PC-3 (cell line): Measurements from ENCODE around the gene GLI3. TPM values are rescaled to one million over a fixed set of nuclear protein-coding genes. Genes with fewer than 3 reads are reported as not detected.

Experiments used
- ATAC-seq: fragments of 200-7000 bp; cut with Tn5 transposase; 2 replicates; pipeline ENCODE4 v1.9.1; 2020; ENCODE audit warnings: mild to moderate bottlenecking, moderate library complexity
- BruUV-seq: library from RNA; stranded (reverse); fragments of 400-500 nt; replicated peaks from 2 replicates; lab custom pipeline; 2021; lab: Mats Ljungman, UMichigan
- CTCF ChIA-PET: fragments of 300-600 bp; sonication (Branson Sonifier 250); formaldehyde crosslinking; loops from one replicate; lab custom pipeline; 2022; ENCODE audit warnings: antibody characterized with exemption; lab: Charles Lee
- POLR2A ChIA-PET: fragments of 300-600 bp; sonication (Branson Sonifier 250); formaldehyde crosslinking; loops from one replicate; lab custom pipeline; 2022; ENCODE audit warnings: antibody characterized with exemption; ENCODE audit not compliant: unreplicated experiment; lab: Charles Lee
- DNase-seq: peaks from one replicate; pipeline ENCODE4 v3.0.0-alpha.2; 2015
- H2AFZ ChIP-seq: fragments of 300-600 bp; sonication (generic); 2 replicates; pipeline ENCODE4 v1.6.0; 2016; ENCODE audit warnings: antibody characterized with exemption, low read length
- H3F3A ChIP-seq: fragments of 300-600 bp; sonication (generic); one replicate; pipeline ENCODE4 v1.6.0; 2017; ENCODE audit warnings: antibody characterized with exemption, low read length, control low read depth, mild to moderate bottlenecking; ENCODE audit not compliant: unreplicated experiment
- H3K27ac ChIP-seq: fragments of 300-600 bp; sonication (generic); 2 replicates; pipeline ENCODE4 v1.5.1; 2016; ENCODE audit warnings: mild to moderate bottlenecking, low read length
- H3K27me3 ChIP-seq: fragments of 300-600 bp; sonication (generic); 2 replicates; pipeline ENCODE4 v1.6.1; 2016; ENCODE audit warnings: low read length, mixed read lengths
- H3K36me3 ChIP-seq: fragments of 300-600 bp; sonication (generic); 2 replicates; pipeline ENCODE4 v1.6.1; 2016; ENCODE audit warnings: low read depth, mixed run types, low read length, mixed read lengths
- H3K4me1 ChIP-seq: fragments of 300-600 bp; sonication (generic); 2 replicates; pipeline ENCODE4 v1.5.1; 2016; ENCODE audit warnings: low read length; ENCODE audit not compliant: insufficient read depth
- H3K4me2 ChIP-seq: fragments of 300-600 bp; sonication (generic); 2 replicates; pipeline ENCODE4 v1.6.0; 2016; ENCODE audit warnings: low read length
- H3K4me3 ChIP-seq: fragments of 300-600 bp; sonication (generic); 2 replicates; pipeline ENCODE4 v1.5.1; 2016; ENCODE audit warnings: mild to moderate bottlenecking, low read length, mixed read lengths
- H3K79me2 ChIP-seq: fragments of 300-600 bp; sonication (generic); 2 replicates; pipeline ENCODE4 v1.6.1; 2017; ENCODE audit warnings: low read length, mixed read lengths
- H3K9ac ChIP-seq: fragments of 300-600 bp; sonication (generic); 2 replicates; pipeline ENCODE4 v1.6.0; 2016; ENCODE audit warnings: mild to moderate bottlenecking, low read length
- H3K9me2 ChIP-seq: fragments of 300-600 bp; sonication (generic); replicated peaks from 2 replicates; pipeline ENCODE4 v1.6.1; 2016; ENCODE audit warnings: mixed run types, low read length, mixed read lengths
- H3K9me3 ChIP-seq: fragments of 300-600 bp; sonication (generic); 2 replicates; pipeline ENCODE4 v1.6.1; 2016; ENCODE audit warnings: low read length, mixed read lengths
- H4K20me1 ChIP-seq: fragments of 300-600 bp; sonication (generic); 2 replicates; pipeline ENCODE4 v1.6.1; 2016; ENCODE audit warnings: low read length, mixed read lengths
- CTCF ChIP-seq: fragments of 300-600 bp; sonication (generic); conservative IDR thresholded peaks from 2 replicates; pipeline ENCODE4 v1.5.1; 2017; ENCODE audit warnings: antibody characterized with exemption, low read depth, mild to moderate bottlenecking, low read length
- EZH2 ChIP-seq: fragments of 300-600 bp; sonication (generic); IDR thresholded peaks from one replicate; pipeline ENCODE4 v1.6.1; 2017; ENCODE audit warnings: antibody characterized with exemption, mild to moderate bottlenecking, low read length; ENCODE audit not compliant: unreplicated experiment
- EZH2phosphoT487 ChIP-seq: fragments of 300-600 bp; sonication (generic); IDR thresholded peaks from 2 replicates; pipeline ENCODE4 v1.6.1; 2018; ENCODE audit warnings: mild to moderate bottlenecking, antibody characterized with exemption, low read length, borderline replicate concordance
- intact Hi-C: fragments of 100-400 bp; cut with micrococcal nuclease; formaldehyde crosslinking; loops from 2 replicates; pipeline ENCODE4 v1.9.0; 2023
- total RNA-seq: library from RNA; depleted of rRNA; stranded (reverse); fragments of >200 nt; gene quantifications from 2 replicates; pipeline ENCODE4 v1.2.3, GENCODE V29; 2014

Gene GLI3
- total RNA-seq, 1 experiment from 2014 or later: 3.5 TPM

GRCh38 chr7:42082144-42082543 lies 154.9 kb downstream of the GLI3 start:
- ATAC-seq: no peak
- no peak overlapping the region for H3K27ac ChIP-seq
- BruUV-seq: no TSS peak
- ChIA-PET CTCF (no interaction called here), POLR2A (no interaction called here)
- no peak overlapping the region for H2AFZ ChIP-seq
- no peaks in the 10 kb centered on the region for H4K20me1 ChIP-seq
- H3K4me1 ChIP-seq: peaks cover 3% of the 10 kb centered on the region; the same call in 1 of the 2 replicates
- no peak for DNase-seq
- H3K4me3 ChIP-seq: no peak overlapping the region
- no peaks in the 10 kb centered on the region for H3K9me3 ChIP-seq
- intact Hi-C loops: no loop called here
- H3K4me2 ChIP-seq: no peak overlapping the region
- H3K9ac ChIP-seq: no peak overlapping the region
- TF ChIP-seq CTCF (no peak), EZH2phosphoT487 (no peak), EZH2 (no peak)
- H3K27me3 ChIP-seq: no peaks in the 10 kb centered on the region
- H3F3A ChIP-seq: no peaks in the 10 kb centered on the region
- H3K9me2 ChIP-seq: no peaks in the 10 kb centered on the region
- H3K79me2 ChIP-seq: no peaks in the 10 kb centered on the region
- no peaks in the 10 kb centered on the region for H3K36me3 ChIP-seq

- intact Hi-C loops: no loop called here
- no peaks in the 10 kb centered on the region for H3K9me2 ChIP-seq
- no peak for DNase-seq
Measured at GRCh38 chr7:42081671-42082070, 155.3 kb downstream of the GLI3 start.

More at GRCh38 chr7:42081671-42082070, 155.3 kb downstream of the GLI3 start:
- Histone ChIP-seq H3K79me2 (no peaks in the 10 kb centered on the region), H3K9ac (no peak overlapping the region), H3K4me3 (no peak overlapping the region), H4K20me1 (no peaks in the 10 kb centered on the region), H3K4me1 (peaks cover 3% of the 10 kb centered on the region; the same call in 1 of the 2 replicates), H3F3A (no peaks in the 10 kb centered on the region), H2AFZ (no peak overlapping the region), H3K27ac (no peak overlapping the region), H3K36me3 (no peaks in the 10 kb centered on the region), H3K9me3 (no peaks in the 10 kb centered on the region), H3K4me2 (no peak overlapping the region), H3K27me3 (no peaks in the 10 kb centered on the region)
- BruUV-seq: no TSS peak
- ChIA-PET CTCF (no interaction called here), POLR2A (no interaction called here)
- no peak for TF ChIP-seq CTCF
- TF ChIP-seq EZH2: no peak
- no peak for TF ChIP-seq EZH2phosphoT487
- ATAC-seq: no peak
